Stimulated activated CD4-positive, alpha-beta T cell treated with anti-CD3 and anti-CD28 coated beads, Interleukin-4, amount 100 ng/mL, for 24 hours (primary cell): ENCODE measurements around the gene PTPA.
"Not testable (repeated sequence)": the region's sequence is repeated elsewhere in the genome, so short reads cannot be mapped to it uniquely, and the experiment has no call there.

Experiments
- DNase-seq: peaks from one replicate; pipeline ENCODE4 v3.0.0-alpha.2; 2020

PTPA gene

DNA sequence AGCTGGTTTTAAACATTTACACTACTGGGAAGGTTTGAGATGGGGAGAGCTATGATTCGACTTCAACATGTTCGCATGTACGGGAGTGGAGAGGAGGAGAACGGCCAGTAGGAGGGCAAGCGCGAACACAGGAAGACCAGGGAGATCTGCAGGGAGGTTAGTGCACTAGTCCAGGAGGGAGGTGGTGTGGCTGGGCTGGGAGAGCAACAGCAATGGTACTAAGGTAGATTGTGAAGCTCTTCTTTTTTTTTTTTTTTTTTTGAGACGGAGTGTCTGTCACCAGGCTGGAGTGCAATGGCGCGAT, 50.3 kb downstream of the PTPA start:
- no peak for DNase-seq

- DNase-seq = no peak
These were observed 51.4 kb downstream of the PTPA start for GRCh38 chr9:129162497-129163197.

GRCh38 chr9:129163198-129163670, 52.0 kb downstream of the PTPA start:
- not testable (repeated sequence) for DNase-seq

DNA sequence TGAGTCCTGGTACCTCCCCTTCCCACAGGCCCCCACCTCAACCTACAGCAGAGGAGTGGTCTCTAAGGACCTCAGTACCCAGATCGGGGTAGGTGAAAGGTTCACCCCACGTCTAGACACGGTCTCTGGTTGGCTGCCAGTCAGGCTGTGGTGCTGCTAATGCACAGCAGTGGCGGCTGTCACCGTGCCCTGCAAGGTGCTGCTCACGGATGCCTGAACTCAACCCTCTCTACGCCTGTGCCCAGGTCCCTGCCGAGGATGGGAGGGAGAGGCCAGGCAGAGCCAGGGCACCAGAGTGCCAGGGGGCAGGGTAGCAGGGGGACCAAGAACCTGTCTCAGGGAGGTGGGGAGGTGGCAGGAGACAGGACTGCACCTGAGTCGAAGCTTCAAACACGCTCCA, 52.5 kb downstream of the PTPA start:
- DNase-seq = no peak

- no peak for DNase-seq
These were observed 53.2 kb downstream of the PTPA start for GRCh38 chr9:129164246-129164930.

- DNase-seq = no peak
These were observed 54.0 kb downstream of the PTPA start for GRCh38 chr9:129165198-129165597.

DNA sequence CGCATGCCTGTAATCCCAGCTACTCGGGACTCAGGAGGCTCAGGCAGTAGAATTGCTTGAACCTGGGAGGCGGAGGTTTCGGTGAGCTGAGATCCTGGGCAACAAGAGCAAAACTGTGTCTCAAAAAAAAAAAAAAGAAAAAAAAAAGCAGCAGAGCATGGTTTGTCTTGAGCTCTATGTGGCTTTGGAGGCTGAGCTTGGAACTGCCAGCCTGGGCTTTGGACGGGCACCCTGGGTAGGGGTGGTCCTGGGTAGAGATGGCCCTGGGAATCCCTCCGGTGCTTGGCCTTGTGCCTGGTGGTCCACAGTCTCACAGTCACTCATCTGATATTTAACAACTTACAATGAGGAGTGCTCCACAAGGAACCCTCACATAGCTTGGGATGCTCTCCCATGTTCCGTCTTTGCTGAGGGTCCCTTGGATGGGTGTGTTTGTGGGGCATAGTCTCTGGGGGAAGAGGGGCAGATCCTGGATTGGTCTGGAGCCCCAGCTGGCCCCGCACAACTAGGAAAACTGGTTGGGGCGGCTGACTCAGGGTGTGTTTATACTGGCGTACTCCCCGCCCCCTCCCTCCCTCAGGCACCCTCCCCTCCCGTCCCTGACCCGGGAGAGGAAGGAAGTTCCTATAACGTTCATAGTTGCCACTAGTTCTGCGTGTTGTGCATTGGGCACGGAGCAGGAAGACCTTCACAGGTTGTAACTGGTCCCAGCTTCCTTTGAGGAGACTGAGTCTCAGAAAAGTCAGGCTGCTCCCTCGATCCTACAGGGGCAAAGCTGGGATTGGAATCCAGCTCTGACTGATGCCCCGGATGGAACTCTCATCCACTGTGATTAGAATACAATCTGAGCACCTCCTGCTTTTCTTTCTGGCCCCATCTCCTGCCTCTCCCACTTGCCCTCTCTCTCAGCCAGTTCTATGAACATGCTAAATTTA, 55.7 kb downstream of the PTPA start:
- DNase-seq = no peak

GRCh38 chr9:129170229-129170628, 59.0 kb downstream of the PTPA start:
- no peak for DNase-seq

DNA sequence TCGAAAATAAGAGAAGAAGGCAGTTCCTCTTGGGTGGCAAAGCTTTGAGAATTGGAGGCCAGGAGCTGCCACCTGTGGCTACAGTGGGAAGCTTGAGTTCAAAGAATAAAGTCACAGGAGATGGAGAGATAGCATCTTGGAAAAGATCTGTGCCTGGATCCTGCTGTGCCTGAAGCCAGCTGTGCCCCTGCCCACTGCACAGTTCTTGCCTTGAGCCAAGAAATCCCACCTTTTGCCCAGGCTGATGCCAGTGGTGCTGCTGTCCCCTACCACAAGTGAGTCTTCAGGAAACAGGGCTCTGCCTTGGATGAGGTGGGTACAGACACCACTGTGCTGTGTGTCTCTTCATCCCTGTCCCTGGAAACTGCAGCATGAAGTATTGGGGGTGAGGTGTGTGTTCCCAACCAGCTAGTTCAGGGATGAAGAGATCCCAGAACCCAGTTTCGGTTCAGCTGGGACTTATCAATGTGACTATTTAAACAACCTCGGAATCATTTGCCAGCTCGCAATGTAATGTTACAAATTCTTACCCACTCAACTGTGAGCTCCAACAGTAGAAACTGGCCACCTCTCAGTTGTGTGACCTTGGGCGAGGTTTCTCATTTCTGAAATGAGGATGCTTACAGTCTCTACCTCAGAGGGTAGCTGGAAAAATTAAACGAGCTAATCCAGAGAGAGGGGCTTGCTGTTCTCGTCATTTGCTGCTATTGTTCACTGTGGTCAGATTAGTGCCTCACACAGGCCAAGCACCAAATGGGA, 61.0 kb downstream of the PTPA start:
- DNase-seq = no peak

GRCh38 chr9:129172816-129173215, 61.6 kb downstream of the PTPA start:
- no peak for DNase-seq

DNA sequence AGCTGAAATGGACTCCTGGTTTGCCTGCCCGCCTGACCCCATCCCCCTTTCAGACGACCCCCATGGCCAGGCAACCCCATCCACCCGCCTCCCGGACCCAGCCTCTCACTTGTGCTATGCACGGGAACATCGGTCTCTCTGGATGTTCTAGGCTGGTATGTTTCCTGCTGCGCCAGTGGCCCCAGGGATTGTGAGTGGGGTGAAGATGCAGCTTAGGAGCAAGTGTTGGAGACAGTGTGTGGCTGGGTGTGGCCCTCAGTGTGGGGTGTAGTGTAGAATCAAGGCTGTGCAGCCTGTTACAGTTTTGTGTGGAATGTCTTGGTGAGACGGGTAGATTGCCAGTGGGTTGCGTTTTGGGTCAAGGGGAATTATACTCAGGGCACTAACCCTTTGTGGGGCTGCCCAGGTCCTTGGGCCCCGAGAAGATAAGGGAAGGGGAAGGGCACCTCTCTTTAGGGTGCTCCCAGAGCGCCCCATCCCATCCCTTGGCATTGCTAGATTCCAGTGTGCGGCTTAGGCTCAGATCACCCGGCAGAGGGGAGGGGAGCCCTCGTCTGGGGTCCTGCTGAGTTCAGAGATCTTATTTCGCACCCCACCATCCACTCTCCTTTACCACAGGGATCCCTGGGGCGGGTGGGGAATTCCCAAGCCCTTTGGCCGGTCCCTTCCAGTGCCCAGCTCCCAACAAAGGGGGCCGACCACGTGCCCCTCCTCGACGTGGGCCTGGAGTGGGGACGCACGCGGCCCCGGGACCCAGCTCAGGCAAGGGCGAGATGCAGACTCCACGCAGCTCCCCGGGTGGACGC, 62.3 kb downstream of the PTPA start:
- DNase-seq = no peak

- DNase-seq = peak; percentile 80
These were observed 63.0 kb downstream of the PTPA start for GRCh38 chr9:129174102-129174723.

- peak; percentile 19 for DNase-seq
These were observed 63.7 kb downstream of the PTPA start for GRCh38 chr9:129174724-129175514.

- no peak for DNase-seq
These were observed 64.3 kb downstream of the PTPA start for GRCh38 chr9:129175515-129175824.

DNA sequence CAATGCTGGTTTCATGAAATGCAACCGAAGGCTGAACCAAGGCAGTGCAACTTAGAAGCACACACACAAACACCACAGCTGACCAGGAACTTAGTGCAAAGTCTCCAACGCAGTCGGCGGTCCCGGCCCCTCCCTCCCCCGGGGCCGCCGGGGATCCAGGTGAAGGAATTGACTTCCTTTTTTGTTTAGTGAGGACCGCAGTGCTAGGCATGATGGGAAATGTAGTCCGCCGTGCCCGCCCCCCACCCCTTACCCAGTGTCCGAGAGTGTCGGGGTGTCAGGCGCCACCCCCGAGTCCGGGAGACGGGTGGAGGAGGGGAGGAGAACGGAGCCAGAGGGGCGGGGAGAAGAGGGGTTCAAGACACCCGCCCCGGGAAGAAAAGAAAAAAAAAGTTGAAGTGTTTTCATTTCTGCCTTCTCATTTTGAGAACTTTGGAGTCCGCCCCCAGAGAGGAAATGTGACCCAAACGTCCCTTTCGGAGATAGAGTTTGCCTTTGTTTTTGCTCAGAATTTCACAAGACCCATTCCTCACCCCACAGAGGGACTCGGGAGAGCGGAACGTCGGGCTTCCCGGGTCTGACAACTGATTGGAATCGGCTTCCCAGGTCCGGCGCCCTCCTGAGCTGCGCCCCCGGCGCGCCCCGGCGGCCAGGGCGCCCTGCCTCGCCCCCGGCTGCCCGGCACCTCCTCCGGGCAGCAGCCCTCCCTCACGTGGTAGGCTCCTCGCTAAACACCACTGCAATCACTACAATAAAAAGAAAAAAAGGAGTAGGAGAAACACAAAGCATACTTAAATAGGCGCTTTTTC, 64.8 kb downstream of the PTPA start:
- peak; percentile 48 for DNase-seq

DNA sequence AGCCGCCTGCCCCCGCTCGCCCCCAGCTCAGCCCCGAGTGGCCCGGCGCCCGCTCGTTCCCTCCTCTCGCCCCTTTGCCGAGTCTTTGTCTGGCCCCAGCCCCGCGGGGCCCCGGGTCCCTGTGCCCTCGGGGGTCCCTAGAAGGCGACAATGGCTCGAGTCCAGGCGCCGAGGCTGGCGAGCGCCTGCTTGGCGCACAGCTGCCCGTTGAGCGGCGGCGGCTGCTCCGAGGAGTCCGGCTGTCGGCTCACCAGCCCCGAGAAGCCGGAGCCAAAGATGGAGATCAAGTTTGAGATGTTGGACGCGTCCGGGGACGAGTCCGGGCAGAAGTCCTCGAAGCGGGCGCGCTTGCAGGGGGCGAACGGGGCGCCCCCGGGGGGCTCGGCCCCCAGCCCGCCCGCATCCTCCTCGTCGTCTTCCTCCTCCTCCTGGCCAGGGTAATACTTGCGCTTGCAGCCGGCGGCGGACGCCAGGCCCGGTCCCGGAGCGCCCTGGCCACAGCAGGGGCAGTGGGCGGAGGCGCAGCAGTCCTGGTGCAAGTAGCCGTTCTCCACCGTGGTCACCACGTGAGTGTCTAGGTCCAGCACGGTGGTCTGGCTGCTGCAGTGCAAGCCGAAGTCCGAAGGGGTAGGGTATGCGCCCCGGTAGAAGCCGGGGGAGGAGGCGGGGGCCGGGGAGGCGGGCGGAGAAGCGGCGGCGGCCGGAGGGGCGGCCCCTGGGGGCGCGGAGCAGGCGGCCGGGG, 65.7 kb downstream of the PTPA start:
- no peak for DNase-seq

DNA sequence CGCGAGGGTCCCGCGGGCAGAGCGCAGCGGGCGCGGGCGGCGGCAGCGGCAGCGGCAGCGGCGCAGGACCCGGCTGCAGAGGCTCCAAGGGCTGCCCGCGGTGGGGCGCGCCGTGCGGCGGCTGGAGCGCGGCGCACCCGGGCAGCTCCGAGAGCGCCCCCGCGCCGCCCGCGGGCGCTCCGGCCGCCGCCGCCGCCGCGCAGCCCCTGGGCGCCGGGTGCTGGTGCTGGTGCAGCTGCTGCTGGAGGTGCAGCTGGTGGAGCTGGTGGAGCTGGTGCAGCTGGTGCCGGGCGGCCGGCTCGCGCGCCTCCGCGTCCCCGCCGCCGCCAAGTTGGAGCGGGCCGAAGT, 66.2 kb downstream of the PTPA start:
- no peak for DNase-seq

DNA sequence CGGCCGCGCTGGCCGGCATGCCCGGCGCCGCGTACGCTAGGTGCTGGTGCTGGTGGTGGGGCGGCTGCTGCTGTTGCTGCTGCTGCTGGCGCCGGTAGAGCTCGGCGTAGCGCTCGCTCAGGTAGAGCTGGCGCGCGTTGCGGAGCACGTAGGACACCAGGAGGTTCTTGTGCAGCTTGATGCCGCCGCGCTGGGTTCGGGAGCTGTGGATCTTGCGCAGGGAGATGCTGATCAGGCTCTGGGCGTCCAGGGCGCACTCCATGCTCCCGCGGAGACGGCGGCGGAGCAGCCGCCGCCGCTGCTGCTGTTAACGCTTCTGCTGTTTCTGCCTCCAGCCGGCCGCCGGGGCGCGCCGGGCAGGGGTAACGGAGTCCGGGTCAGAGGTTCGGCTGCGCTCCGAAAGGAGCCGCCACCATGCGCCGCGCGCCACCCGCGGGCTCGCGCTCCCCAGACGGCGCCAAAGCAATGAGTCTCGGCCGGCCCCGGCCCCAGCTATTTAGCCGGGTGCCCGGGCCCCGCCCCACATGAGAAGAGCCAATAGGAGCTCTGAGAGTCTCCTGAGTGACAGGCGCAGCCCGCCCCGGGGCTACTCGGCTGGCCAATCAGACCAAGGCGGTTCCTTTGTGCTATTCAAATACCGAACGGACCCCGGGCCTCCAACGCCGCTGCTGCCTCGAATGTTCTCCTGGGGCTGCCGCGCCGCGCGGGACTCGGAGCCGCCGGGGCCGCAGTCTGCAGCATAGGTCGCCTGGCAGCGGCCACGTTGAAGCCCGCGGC, 66.8 kb downstream of the PTPA start, which contains the start of gene IER5L:
Gene IER5L, minus strand, starts transcription at position 471 of the 777 bp plus-strand sequence. Its CDS starts 209 bp downstream, at position 262.
- peak; percentile 93 for DNase-seq
